Keratinocyte (primary cell): ENCODE data around the gene MTUS2.

Experiments
- CTCF ChIP-seq, 3 experiments: IDR thresholded peaks in 1 of 3; conservative IDR thresholded peaks in 1 of 3; optimal IDR thresholded peaks in 1 of 3; 2 replicates in 2 of 3; 3 replicates in 1 of 3; pipeline versions ENCODE3 to v1.5.1; 2011; ENCODE audit warnings: low read length in 3 of 3, mild to moderate bottlenecking in 3 of 3, moderate library complexity in 2 of 3, control low read depth in 1 of 3, inconsistent platforms in 1 of 3; ENCODE audit not compliant: insufficient read depth in 2 of 3; ENCODE audit errors: extremely low read depth in 1 of 3
- EZH2 ChIP-seq: IDR thresholded peaks from one replicate; pipeline ENCODE4 v1.6.1; 2012; ENCODE audit warnings: inconsistent platforms, mild to moderate bottlenecking, low read length, moderate library complexity

GRCh38 chr13:29458419-29458818 is 638.3 kb downstream of the MTUS2 start:
- TF ChIP-seq EZH2 (no peak), CTCF (optimal IDR thresholded peaks at IDR 0.05 in 1 of 3, IDR thresholded peaks at IDR 0.05 in 1 of 3, conservative IDR thresholded peaks at IDR 0.05 in 1 of 3; ENCODE audit: extremely low read depth in 1 of 3, insufficient read depth in 2 of 3, low read length in 3 of 3) (no peak)
